ENCODE results near the gene C19orf44.

The C19orf44 gene

DNA sequence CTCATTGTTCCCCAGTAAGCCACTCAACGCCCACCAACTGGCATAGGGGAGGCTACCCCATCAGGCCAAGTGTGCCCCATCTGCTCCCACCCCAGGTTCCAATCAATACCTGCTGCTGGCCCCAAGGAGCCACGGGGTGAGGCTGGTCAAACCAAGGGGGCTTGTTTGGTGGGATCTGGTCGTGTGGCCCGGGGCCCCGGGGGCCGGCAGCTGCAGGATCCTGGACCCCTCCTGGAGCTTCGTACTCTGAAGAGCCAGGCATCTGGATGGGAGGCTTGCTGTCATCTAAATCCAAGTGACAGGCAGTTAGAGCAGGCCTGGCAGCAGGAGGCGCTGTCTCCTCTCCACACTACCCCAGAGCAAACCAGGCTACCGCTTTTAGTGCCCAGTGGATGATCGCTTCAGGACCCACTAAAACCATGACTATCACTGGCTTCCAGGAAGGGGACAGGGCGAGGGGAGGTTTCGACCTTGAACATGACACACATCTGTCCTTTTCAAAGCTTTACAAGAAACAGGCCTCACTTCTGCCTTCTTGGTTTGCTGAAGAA lies 31.9 kb downstream of the C19orf44 start:
- H3K27ac ChIP-seq = no peak overlapping the region
- TF ChIP-seq, protein P1, sequence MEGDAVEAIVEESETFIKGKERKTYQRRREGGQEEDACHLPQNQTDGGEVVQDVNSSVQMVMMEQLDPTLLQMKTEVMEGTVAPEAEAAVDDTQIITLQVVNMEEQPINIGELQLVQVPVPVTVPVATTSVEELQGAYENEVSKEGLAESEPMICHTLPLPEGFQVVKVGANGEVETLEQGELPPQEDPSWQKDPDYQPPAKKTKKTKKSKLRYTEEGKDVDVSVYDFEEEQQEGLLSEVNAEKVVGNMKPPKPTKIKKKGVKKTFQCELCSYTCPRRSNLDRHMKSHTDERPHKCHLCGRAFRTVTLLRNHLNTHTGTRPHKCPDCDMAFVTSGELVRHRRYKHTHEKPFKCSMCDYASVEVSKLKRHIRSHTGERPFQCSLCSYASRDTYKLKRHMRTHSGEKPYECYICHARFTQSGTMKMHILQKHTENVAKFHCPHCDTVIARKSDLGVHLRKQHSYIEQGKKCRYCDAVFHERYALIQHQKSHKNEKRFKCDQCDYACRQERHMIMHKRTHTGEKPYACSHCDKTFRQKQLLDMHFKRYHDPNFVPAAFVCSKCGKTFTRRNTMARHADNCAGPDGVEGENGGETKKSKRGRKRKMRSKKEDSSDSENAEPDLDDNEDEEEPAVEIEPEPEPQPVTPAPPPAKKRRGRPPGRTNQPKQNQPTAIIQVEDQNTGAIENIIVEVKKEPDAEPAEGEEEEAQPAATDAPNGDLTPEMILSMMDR (conservative IDR thresholded peaks at IDR 0.05) = no peak; the same call in 1 of the 2 replicates
- no peak for TF ChIP-seq ZFX (IDR thresholded peaks at IDR 0.05)

DNA sequence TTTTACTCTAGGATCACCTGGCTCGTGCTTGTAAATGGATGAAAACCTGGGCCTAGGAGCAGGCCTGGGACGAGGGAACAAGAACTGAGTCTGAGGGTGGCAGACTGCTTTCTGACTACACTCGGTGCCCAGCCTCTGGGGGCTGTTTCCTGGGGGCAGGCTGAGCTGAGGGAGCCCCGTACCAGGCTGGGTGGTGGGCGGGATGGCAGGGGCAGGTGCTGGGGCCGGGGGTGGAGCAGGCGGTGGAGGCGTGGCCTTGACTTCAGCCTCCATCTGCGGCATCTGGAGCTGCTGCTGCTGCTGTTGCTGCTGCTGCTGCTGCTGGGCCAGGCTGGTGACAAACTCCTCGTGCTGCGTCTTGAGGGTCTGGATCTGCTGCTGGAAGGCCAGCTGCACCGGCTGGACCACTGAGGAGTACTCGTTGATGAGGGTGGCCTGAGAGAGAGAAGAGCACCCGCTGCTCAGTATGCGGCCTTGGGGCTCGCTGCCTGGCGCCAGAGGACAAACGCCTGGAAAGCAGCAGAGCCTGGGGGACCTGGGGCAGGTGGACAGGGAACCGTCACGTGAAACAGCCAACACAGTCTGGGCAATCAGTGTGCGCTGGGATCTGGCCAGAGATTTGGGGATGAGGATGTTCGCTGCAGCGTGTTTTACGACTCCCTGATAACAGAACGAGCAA lies 33.4 kb downstream of the C19orf44 start:
- TF ChIP-seq ZFX (IDR thresholded peaks at IDR 0.05) = no peak
- TF ChIP-seq, protein P1 (conservative IDR thresholded peaks at IDR 0.05) = no peak
- no peak overlapping the region for H3K27ac ChIP-seq

DNA sequence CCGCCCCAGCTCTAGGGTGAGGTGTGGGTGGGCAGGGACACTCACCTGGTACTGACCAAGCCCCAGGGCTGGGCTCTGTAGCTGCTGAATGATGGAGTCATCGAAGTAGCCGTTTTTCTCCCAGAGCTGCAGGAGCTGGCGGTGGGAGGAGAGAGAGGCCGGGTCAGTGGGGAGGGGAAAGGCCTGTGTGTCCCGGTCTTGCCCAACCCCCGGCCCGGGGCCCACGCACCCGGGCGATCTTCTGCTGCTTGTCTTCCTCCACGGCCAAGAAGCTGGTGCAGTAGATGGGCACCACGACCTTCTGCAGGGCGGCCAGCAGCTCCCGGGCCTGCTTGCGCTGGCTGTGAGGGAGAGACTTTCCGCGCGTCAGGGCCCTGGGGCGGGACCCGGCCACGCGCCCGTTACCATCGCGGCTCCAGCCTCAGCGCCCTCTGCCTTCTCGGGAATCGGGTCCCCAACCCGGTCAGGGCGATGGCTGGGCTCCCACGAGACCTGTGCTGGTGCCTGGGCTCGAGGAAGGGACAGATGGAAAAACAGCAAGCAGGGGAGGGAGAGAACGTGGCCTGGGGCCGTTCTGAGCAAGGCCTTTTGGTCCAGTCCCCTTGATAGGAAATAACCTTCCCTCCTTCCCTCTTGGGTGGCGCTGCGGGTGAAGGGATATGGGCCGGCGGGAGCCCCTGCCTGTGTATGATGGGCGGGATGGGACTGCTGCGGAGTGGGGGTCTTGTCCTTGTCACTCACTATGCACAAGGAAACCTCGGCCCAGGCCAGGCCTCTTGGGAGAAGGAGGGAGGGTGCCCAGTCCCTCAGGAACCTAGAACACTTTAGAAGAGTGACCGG lies 34.6 kb downstream of the C19orf44 start:
- H3K27ac ChIP-seq = no peak overlapping the region
- TF ChIP-seq ZFX (IDR thresholded peaks at IDR 0.05) = no peak
- TF ChIP-seq, protein P1 (conservative IDR thresholded peaks at IDR 0.05) = no peak

DNA sequence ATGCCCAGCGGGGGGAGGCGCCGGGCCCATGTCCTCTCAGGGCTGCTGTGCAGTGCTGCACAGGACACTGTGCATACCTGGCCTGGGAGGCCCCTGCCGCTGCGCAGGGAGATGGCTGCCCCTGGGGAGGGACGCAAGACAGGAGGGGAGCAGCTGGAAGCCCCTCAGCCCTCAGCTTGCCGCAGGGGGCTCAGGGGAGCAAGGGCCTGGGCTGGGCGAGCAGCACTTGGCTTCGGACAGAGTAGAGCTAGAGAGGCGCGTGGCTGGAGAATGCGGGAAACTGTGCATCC lies 35.1 kb downstream of the C19orf44 start:
- TF ChIP-seq, protein P1 (conservative IDR thresholded peaks at IDR 0.05) = no peak
- TF ChIP-seq ZFX (IDR thresholded peaks at IDR 0.05) = no peak

DNA sequence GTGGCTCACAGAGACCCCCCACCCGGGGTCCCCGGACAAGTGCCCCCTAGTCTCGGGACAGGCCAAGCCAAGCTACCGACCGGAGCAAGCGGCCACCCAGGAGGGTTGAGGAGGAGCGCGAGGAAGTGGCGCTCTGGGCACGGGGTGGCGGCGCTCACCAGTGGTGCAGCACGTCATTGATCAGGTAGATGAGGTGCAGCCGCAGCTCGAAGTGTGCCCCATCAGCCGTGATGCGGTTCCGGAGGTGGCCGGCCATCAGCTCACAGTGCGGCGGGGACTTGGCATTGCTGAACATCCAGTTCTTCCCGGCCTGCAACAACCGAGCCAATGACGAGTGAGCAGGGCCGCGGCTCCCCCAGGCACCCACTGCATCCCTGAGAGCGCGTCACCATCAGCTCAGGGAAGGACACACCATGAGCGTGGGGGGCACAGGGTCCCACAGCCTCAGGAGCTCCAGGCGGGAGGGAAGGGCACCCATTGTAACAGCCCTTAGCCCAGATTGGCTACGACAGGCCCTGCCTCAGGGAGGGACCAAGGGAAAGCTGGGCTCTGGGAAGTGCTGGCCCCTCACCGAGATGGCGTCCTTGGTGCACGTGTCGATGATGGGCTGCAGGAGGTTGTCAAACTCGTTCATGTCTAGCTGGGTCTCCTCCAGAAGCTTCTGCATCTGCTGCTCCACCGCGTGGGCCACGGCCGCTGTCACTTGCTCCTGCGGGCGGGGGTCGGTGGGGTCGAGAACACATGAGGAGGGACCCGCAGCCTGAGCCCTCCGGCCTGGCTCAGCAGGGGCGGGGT lies 36.4 kb downstream of the C19orf44 start:
- no peak overlapping the region for H3K27ac ChIP-seq
- TF ChIP-seq, protein P1 (conservative IDR thresholded peaks at IDR 0.05) = no peak

More for the DNA sequence above, 35.1 kb downstream of the C19orf44 start:
- no peak overlapping the region for H3K27ac ChIP-seq

DNA sequence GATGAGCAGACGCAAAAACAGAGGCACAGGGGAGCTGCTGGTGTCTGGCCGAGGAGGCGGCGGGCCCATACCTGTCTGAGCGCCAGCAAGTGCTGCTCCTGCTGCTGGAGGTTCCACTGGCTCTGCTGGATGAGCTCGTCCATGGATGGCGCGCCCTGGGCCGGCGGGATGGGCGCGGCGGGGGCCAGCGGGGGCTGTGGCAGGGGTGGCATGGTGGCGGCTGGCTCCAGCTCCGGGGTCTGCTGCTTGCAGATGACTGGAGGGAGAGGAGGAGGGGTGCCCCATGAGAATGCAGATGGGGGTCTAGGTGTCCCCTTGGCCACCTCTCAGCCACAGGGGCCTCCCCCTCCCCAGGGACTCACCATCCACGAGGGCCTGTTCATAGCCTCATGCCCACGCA lies 39.2 kb downstream of the C19orf44 start:
- TF ChIP-seq, protein P1 (conservative IDR thresholded peaks at IDR 0.05) = no peak
- TF ChIP-seq ZFX (IDR thresholded peaks at IDR 0.05) = no peak
- no peak overlapping the region for H3K27ac ChIP-seq

Measured in C4-2B (cell line).